ENCODE results near the gene PRDM11.

The PRDM11 gene

DNA sequence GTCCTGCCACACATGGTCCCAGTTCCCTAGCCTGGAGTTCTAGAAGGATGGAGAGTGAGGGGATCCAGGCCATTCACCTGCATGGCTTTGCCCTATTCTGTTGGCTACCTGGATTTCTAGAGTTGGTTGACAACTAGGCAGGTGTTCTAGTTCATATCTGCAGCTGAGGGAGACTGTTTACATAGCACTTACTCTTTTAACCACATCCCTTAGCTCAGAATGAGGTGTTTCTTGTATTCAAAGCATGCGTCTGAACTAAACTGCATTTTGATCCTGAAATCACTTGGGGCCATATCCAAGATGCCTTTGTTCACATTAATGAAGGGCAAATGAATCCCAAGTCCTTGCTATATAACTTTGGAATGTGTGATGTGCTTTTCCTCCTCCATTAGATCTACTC lies 78.8 kb downstream of the PRDM11 start:
- no peaks in the 10 kb centered on the region for H3K27me3 ChIP-seq (ENCODE audit: control insufficient read depth in 1 of 2, insufficient read depth in 1 of 2, low read length in 2 of 2)
- H3K4me2 ChIP-seq (ENCODE audit: low read length, poor library complexity, severe bottlenecking), result no peak overlapping the region
- H3K14ac ChIP-seq (ENCODE audit: low read length in 2 of 2), result no peak overlapping the region
- H2BK12ac ChIP-seq (ENCODE audit: low read length in 2 of 2), result no peak overlapping the region
- DNase-seq, result no peak
- no peaks in the 10 kb centered on the region for H3K9me3 ChIP-seq (ENCODE audit: control insufficient read depth, low read length)
- H3K79me1 ChIP-seq (replicated peaks; ENCODE audit: low read length, poor library complexity, severe bottlenecking), result no peaks in the 10 kb centered on the region
- H3K4me3 ChIP-seq (ENCODE audit: insufficient read depth in 1 of 2, low read depth in 1 of 2, low read length in 2 of 2), result no peak overlapping the region
- H4K8ac ChIP-seq (ENCODE audit: low read length), result no peak overlapping the region
- H2AK5ac ChIP-seq (ENCODE audit: low read length, severe bottlenecking), result no peak overlapping the region
- H3K4ac ChIP-seq (ENCODE audit: low read depth in 1 of 2, low read length in 2 of 2), result no peak overlapping the region
- H2BK120ac ChIP-seq (ENCODE audit: low read depth, low read length), result no peak overlapping the region
- H2AFZ ChIP-seq (ENCODE audit: low read depth, low read length), result no peak overlapping the region
- no peak overlapping the region for H2BK15ac ChIP-seq (ENCODE audit: low read depth, poor library complexity, severe bottlenecking)
- H2BK5ac ChIP-seq (ENCODE audit: low read depth, low read length, poor library complexity, severe bottlenecking), result no peak overlapping the region
- H3K4me1 ChIP-seq (ENCODE audit: control insufficient read depth, insufficient read depth, low read depth, low read length), result no peaks in the 10 kb centered on the region
- no peak overlapping the region for H3K23ac ChIP-seq (ENCODE audit: low read length in 2 of 2)
- H3K27ac ChIP-seq (ENCODE audit: low read length, poor library complexity, severe bottlenecking), result no peak overlapping the region
- H3K18ac ChIP-seq (ENCODE audit: low read depth in 1 of 2, low read length in 2 of 2), result no peak overlapping the region
- H3K9ac ChIP-seq (ENCODE audit: low read length), result no peak overlapping the region
- no peak overlapping the region for H4K91ac ChIP-seq (ENCODE audit: low read length)
- peaks cover 9 to 28% of the 10 kb centered on the region in 2 experiments for H3K36me3 ChIP-seq (ENCODE audit: control insufficient read depth in 1 of 2, insufficient read depth in 2 of 2, low read depth in 1 of 2, low read length in 2 of 2)
- 91% methylated on average over 1 of the region's 1 CpG for WGBS

DNA sequence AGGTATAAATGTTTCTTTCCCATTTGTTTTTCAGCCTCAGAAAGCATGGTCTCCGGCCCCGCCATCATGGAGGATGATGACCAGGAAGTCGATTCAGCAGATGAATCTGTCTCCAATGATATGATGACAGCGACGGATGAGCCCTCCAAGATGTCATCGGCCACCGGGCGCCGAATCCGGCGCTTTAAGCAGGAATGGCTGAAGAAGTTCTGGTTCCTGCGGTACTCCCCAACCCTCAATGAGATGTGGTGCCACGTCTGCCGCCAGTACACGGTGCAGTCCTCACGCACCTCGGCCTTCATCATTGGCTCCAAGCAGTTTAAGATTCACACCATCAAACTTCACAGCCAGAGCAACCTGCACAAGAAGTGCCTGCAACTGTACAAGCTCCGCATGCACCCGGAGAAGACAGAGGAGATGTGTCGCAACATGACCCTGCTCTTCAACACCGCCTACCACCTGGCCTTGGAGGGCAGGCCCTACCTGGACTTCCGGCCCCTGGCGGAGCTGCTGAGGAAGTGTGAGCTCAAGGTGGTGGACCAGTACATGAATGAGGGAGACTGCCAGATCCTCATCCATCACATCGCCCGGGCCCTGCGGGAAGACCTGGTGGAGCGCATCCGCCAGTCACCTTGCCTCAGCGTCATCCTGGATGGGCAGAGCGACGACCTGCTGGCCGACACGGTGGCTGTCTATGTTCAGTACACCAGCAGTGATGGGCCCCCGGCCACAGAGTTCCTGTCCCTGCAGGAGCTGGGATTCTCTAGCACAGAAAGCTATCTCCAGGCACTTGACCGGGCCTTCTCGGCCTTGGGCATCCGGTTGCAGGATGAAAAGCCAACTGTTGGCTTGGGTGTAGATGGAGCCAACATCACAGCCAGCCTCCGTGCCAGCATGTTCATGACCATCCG lies 79.8 kb downstream of the PRDM11 start:
- Histone ChIP-seq H2BK15ac (ENCODE audit: low read depth, poor library complexity, severe bottlenecking) (no peak overlapping the region), H3K14ac (ENCODE audit: low read length in 2 of 2) (no peak overlapping the region), H3K27ac (ENCODE audit: low read length, poor library complexity, severe bottlenecking) (no peak overlapping the region), H3K4me1 (ENCODE audit: control insufficient read depth, insufficient read depth, low read depth, low read length) (no peaks in the 10 kb centered on the region), H2AFZ (ENCODE audit: low read depth, low read length) (no peak overlapping the region), H2BK12ac (ENCODE audit: low read length in 2 of 2) (no peak overlapping the region), H4K91ac (ENCODE audit: low read length) (no peak overlapping the region), H2AK5ac (ENCODE audit: low read length, severe bottlenecking) (no peak overlapping the region), H2BK5ac (ENCODE audit: low read depth, low read length, poor library complexity, severe bottlenecking) (no peak overlapping the region), H3K36me3 (ENCODE audit: control insufficient read depth in 1 of 2, insufficient read depth in 2 of 2, low read depth in 1 of 2, low read length in 2 of 2) (peaks cover 9 to 28% of the 10 kb centered on the region in 2 experiments), H4K8ac (ENCODE audit: low read length) (no peak overlapping the region), H3K4me2 (ENCODE audit: low read length, poor library complexity, severe bottlenecking) (no peak overlapping the region), H3K9me3 (ENCODE audit: control insufficient read depth, low read length) (no peaks in the 10 kb centered on the region), H2BK120ac (ENCODE audit: low read depth, low read length) (no peak overlapping the region), H3K79me1 (replicated peaks; ENCODE audit: low read length, poor library complexity, severe bottlenecking) (no peaks in the 10 kb centered on the region), H3K23ac (ENCODE audit: low read length in 2 of 2) (no peak overlapping the region), H3K9ac (ENCODE audit: low read length) (no peak overlapping the region), H3K4me3 (ENCODE audit: insufficient read depth in 1 of 2, low read depth in 1 of 2, low read length in 2 of 2) (no peak overlapping the region), H3K4ac (ENCODE audit: low read depth in 1 of 2, low read length in 2 of 2) (no peak overlapping the region), H3K18ac (ENCODE audit: low read depth in 1 of 2, low read length in 2 of 2) (no peak overlapping the region), H3K27me3 (ENCODE audit: control insufficient read depth in 1 of 2, insufficient read depth in 1 of 2, low read length in 2 of 2) (no peaks in the 10 kb centered on the region)
- DNase-seq, result no peak
- 97% methylated on average over 39 of the region's 39 CpGs for WGBS

- no peak overlapping the region for H3K27ac ChIP-seq (ENCODE audit: low read length, poor library complexity, severe bottlenecking)
- no peak overlapping the region for H3K23ac ChIP-seq (ENCODE audit: low read length in 2 of 2)
- no peak overlapping the region for H2BK12ac ChIP-seq (ENCODE audit: low read length in 2 of 2)
- H3K27me3 ChIP-seq (ENCODE audit: control insufficient read depth in 1 of 2, insufficient read depth in 1 of 2, low read length in 2 of 2), result no peaks in the 10 kb centered on the region
- H3K18ac ChIP-seq (ENCODE audit: low read depth in 1 of 2, low read length in 2 of 2), result no peak overlapping the region
- no peak overlapping the region for H3K14ac ChIP-seq (ENCODE audit: low read length in 2 of 2)
- H3K36me3 ChIP-seq (ENCODE audit: control insufficient read depth in 1 of 2, insufficient read depth in 2 of 2, low read depth in 1 of 2, low read length in 2 of 2), result peaks cover 9 to 28% of the 10 kb centered on the region in 2 experiments
- H3K4ac ChIP-seq (ENCODE audit: low read depth in 1 of 2, low read length in 2 of 2), result no peak overlapping the region
- no peak overlapping the region for H4K8ac ChIP-seq (ENCODE audit: low read length)
- no peak overlapping the region for H2AFZ ChIP-seq (ENCODE audit: low read depth, low read length)
- H3K4me3 ChIP-seq (ENCODE audit: insufficient read depth in 1 of 2, low read depth in 1 of 2, low read length in 2 of 2), result no peak overlapping the region
- no peak overlapping the region for H4K91ac ChIP-seq (ENCODE audit: low read length)
- no peak overlapping the region for H3K9ac ChIP-seq (ENCODE audit: low read length)
- no peak overlapping the region for H2BK5ac ChIP-seq (ENCODE audit: low read depth, low read length, poor library complexity, severe bottlenecking)
- H3K4me1 ChIP-seq (ENCODE audit: control insufficient read depth, insufficient read depth, low read depth, low read length), result no peaks in the 10 kb centered on the region
- no peaks in the 10 kb centered on the region for H3K9me3 ChIP-seq (ENCODE audit: control insufficient read depth, low read length)
- H2BK120ac ChIP-seq (ENCODE audit: low read depth, low read length), result no peak overlapping the region
- 95% methylated on average over 21 of the region's 21 CpGs for WGBS
- H3K4me2 ChIP-seq (ENCODE audit: low read length, poor library complexity, severe bottlenecking), result no peak overlapping the region
- DNase-seq, result no peak
- no peak overlapping the region for H2AK5ac ChIP-seq (ENCODE audit: low read length, severe bottlenecking)
- no peaks in the 10 kb centered on the region for H3K79me1 ChIP-seq (replicated peaks; ENCODE audit: low read length, poor library complexity, severe bottlenecking)
- no peak overlapping the region for H2BK15ac ChIP-seq (ENCODE audit: low read depth, poor library complexity, severe bottlenecking)
These were observed 80.5 kb downstream of the PRDM11 start for GRCh38 chr11:45226901-45227300.

GRCh38 chr11:45227836-45228235 lies 81.4 kb downstream of the PRDM11 start:
- Histone ChIP-seq H3K4ac (ENCODE audit: low read depth in 1 of 2, low read length in 2 of 2) (no peak overlapping the region), H3K27me3 (ENCODE audit: control insufficient read depth in 1 of 2, insufficient read depth in 1 of 2, low read length in 2 of 2) (no peaks in the 10 kb centered on the region), H4K8ac (ENCODE audit: low read length) (no peak overlapping the region), H4K91ac (ENCODE audit: low read length) (no peak overlapping the region), H3K9me3 (ENCODE audit: control insufficient read depth, low read length) (no peaks in the 10 kb centered on the region), H3K14ac (ENCODE audit: low read length in 2 of 2) (no peak overlapping the region), H2BK15ac (ENCODE audit: low read depth, poor library complexity, severe bottlenecking) (no peak overlapping the region), H2BK120ac (ENCODE audit: low read depth, low read length) (no peak overlapping the region), H3K27ac (ENCODE audit: low read length, poor library complexity, severe bottlenecking) (no peak overlapping the region), H3K36me3 (ENCODE audit: control insufficient read depth in 1 of 2, insufficient read depth in 2 of 2, low read depth in 1 of 2, low read length in 2 of 2) (peaks cover 9 to 28% of the 10 kb centered on the region in 2 experiments), H3K9ac (ENCODE audit: low read length) (no peak overlapping the region), H3K23ac (ENCODE audit: low read length in 2 of 2) (no peak overlapping the region), H3K4me3 (ENCODE audit: insufficient read depth in 1 of 2, low read depth in 1 of 2, low read length in 2 of 2) (no peak overlapping the region), H3K18ac (ENCODE audit: low read depth in 1 of 2, low read length in 2 of 2) (no peak overlapping the region), H2BK5ac (ENCODE audit: low read depth, low read length, poor library complexity, severe bottlenecking) (no peak overlapping the region), H3K4me1 (ENCODE audit: control insufficient read depth, insufficient read depth, low read depth, low read length) (no peaks in the 10 kb centered on the region), H2AK5ac (ENCODE audit: low read length, severe bottlenecking) (no peak overlapping the region), H3K4me2 (ENCODE audit: low read length, poor library complexity, severe bottlenecking) (no peak overlapping the region), H3K79me1 (replicated peaks; ENCODE audit: low read length, poor library complexity, severe bottlenecking) (no peaks in the 10 kb centered on the region), H2AFZ (ENCODE audit: low read depth, low read length) (no peak overlapping the region), H2BK12ac (ENCODE audit: low read length in 2 of 2) (no peak overlapping the region)
- 98% methylated on average over 14 of the region's 19 CpGs for WGBS
- no peak for DNase-seq
